SH-SY5Y (cell line): ENCODE results near the gene DOK3.
A peak's percentile ranks its signal among the peaks of the same experiment; 100 is the strongest.

Experiments
- GATA2 ChIP-seq: IDR thresholded peaks from 2 replicates; pipeline ENCODE4 v1.6.1; 2011; ENCODE audit warnings: mild to moderate bottlenecking, low read depth, low read length
- GATA3 ChIP-seq: IDR thresholded peaks from 2 replicates; pipeline ENCODE4 v1.6.1; 2011; ENCODE audit warnings: low read depth, mild to moderate bottlenecking, low read length, moderate library complexity

DNA sequence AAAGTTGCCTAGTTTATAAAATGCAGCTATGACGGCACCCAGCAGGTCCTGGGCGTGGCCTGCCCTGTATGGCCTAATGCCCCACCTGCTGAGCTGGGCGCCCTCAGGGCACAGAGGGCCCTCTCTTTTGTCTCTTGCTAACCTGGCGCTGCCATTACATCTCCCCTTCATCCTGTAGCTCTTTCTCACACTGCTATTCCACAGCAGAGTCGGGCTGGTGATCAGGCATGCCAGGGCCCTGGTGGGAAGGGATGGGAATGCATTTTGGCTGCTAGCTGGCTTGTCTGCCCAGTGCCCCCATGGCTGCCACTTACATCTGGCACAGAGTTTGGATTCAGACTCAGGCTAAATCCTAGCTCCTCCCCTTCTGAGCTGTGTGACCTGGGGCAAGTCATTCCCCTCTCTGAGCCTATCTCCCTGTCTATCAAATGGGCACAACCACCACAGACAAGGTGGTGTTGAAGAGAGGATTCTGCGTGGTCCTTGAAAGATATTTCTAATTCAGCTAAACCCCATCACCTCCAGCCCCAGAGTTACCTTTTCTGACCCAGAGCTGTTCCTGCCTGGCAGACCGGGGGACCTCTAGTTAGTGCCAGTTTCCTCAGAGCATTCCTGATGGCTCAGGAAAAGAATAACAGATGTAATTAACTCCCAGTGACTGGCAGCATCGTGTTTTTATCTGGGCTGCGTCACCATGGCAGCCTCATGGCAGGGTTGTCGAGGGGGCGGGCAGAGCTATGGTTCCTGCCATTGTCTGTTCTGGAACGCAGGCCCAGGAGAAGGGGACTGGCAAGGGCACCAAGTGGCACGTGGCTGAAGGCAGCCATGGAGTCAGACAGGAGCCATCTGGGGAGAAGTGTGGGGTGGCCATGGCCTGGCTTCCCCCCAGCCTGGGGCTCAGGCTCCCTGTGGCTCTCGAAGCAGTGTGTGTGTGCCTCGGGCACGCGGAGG, 56.7 kb downstream of the DOK3 start:
- TF ChIP-seq GATA3 (no peak), GATA2 (peak; percentile 30; the same call in 1 of the 2 replicates)
